HepG2 (cell line): ENCODE results near the gene CHCHD5. TPM values are rescaled to one million over a fixed set of nuclear protein-coding genes. Genes with fewer than 3 reads are reported as not detected.
"Not testable (repeated sequence)": the region's sequence is repeated elsewhere in the genome, so short reads cannot be mapped to it uniquely, and the experiment has no call there.

Source experiments
- ATAC-seq: fragments of 200-7000 bp; cut with Tn5 transposase; 3 replicates; pipeline ENCODE4 v1.9.1; 2020; ENCODE audit warnings: mild to moderate bottlenecking, moderate library complexity
- BruUV-seq: library from RNA; stranded (reverse); fragments of 400-500 nt; replicated peaks from 2 replicates; lab custom pipeline; 2021; lab: Mats Ljungman, UMichigan
- CTCF ChIA-PET: fragments of 300-600 bp; formaldehyde crosslinking; extraction: SDS; loops from one replicate; lab custom pipeline; 2021; ENCODE audit warnings: low total read pairs, inconsistent platforms, low intra/inter-chr PET ratio; lab: Yijun Ruan, JAX
- POLR2A ChIA-PET: fragments of 350-600 bp; sonication (Branson Sonifier 250); formaldehyde crosslinking; loops from one replicate; lab custom pipeline; 2020; ENCODE audit warnings: antibody characterized with exemption, inconsistent platforms; lab: Yijun Ruan, JAX
- DNase-seq: peaks from one replicate; pipeline ENCODE4 v3.0.0-alpha.2; 2015; ENCODE audit warnings: low spot score
- FAIRE-seq: peaks from 3 replicates; lab custom pipeline; 2011; peaks lifted over from hg19 to GRCh38; lab: Jason Lieb, UNC
- H2AFZ ChIP-seq: one replicate; pipeline ENCODE4 v1.6.1; 2011; ENCODE audit warnings: low read length, inconsistent platforms
- H3K27ac ChIP-seq: fragments of 300-600 bp; 3 replicates; pipeline ENCODE4 v1.8.0; 2011; ENCODE audit warnings: mixed run types, mild to moderate bottlenecking, mixed read lengths, low read length, inconsistent platforms; ENCODE audit not compliant: insufficient read depth; ENCODE audit errors: extremely low read length
- H3K27me3 ChIP-seq, 2 experiments: fragments of 200-600 bp in 1 of 2; 2 replicates in 1 of 2; 3 replicates in 1 of 2; pipeline versions ENCODE4 v1.6.0 to v1.8.0; 2011; ENCODE audit warnings: low read length in 2 of 2, mild to moderate bottlenecking in 2 of 2, moderate library complexity in 2 of 2, inconsistent platforms in 1 of 2; ENCODE audit not compliant: insufficient read depth in 2 of 2, control insufficient read depth in 1 of 2
- H3K36me3 ChIP-seq, 2 experiments: fragments of 200-600 bp in 1 of 2; replicated peaks in 1 of 2; 2 replicates in 1 of 2; 3 replicates in 1 of 2; pipeline versions ENCODE4 v1.5.1 to v1.8.0; 2011; ENCODE audit warnings: low read length in 2 of 2, inconsistent platforms in 1 of 2; ENCODE audit not compliant: insufficient read depth in 2 of 2, control insufficient read depth in 1 of 2
- H3K4me1 ChIP-seq: 2 replicates; pipeline ENCODE4 v1.5.1; 2012; ENCODE audit warnings: low read length, inconsistent platforms; ENCODE audit not compliant: insufficient read depth
- H3K4me2 ChIP-seq: 2 replicates; pipeline ENCODE4 v1.6.0; 2011; ENCODE audit warnings: low read depth, low read length, inconsistent platforms
- H3K4me3 ChIP-seq, 3 experiments: fragments of 200-600 bp in 1 of 3; sonication (generic), shearing (Covaris generic) in 1 of 3; replicated peaks in 1 of 3; 2 replicates each; pipeline ENCODE4 v1.5.1; 2011 to 2016; ENCODE audit warnings: low read length in 3 of 3, inconsistent platforms in 2 of 3, low read depth in 2 of 3, mild to moderate bottlenecking in 2 of 3, control low read depth in 1 of 3, mixed read lengths in 1 of 3; ENCODE audit not compliant: insufficient read depth in 1 of 3
- H3K79me2 ChIP-seq: one replicate; pipeline ENCODE4 v1.6.1; 2011; ENCODE audit warnings: low read length, inconsistent platforms; ENCODE audit not compliant: insufficient read depth
- H3K9ac ChIP-seq: 2 replicates; pipeline ENCODE4 v1.6.0; 2011; ENCODE audit warnings: mild to moderate bottlenecking, low read depth, low read length, inconsistent platforms; ENCODE audit not compliant: insufficient read depth
- H3K9me3 ChIP-seq: 2 replicates; pipeline ENCODE4 v1.5.1; 2012; ENCODE audit warnings: mild to moderate bottlenecking, low read length
- H4K20me1 ChIP-seq: 2 replicates; pipeline ENCODE4 v1.6.0; 2011; ENCODE audit warnings: inconsistent platforms, mild to moderate bottlenecking, low read length, moderate library complexity; ENCODE audit not compliant: insufficient read depth
- CEBPB ChIP-seq: IDR thresholded peaks from 2 replicates; pipeline ENCODE4 v1.6.1; 2011; ENCODE audit warnings: low read depth, low read length, improper control_type of control experiment, borderline replicate concordance
- FOXO1 ChIP-seq: sonication (generic); formaldehyde crosslinking; IDR thresholded peaks from 2 replicates; pipeline ENCODE4 v1.4.0; 2020; ENCODE audit warnings: missing genetic modification reagents
- ZBTB4 ChIP-seq: sonication (generic); formaldehyde crosslinking; IDR thresholded peaks from 2 replicates; pipeline ENCODE4 v1.4.0; 2020; ENCODE audit warnings: missing genetic modification reagents, mild to moderate bottlenecking, borderline replicate concordance
- WGBS: methylation state at CpG from one replicate; pipeline ENCODE4 v1.1.6; 2017; ENCODE audit warnings: low lambda C conversion rate; 5-methylcytosine and 5-hydroxymethylcytosine counted together
- in situ Hi-C: cut with HindIII; loops from 2 replicates; pipeline ENCODE4 v1.10.0; 2017; ENCODE audit warnings: low pct_unique_long_range_greater_than_20kb; ENCODE audit not compliant: extremely low pct_ligation_motif_present
- intact Hi-C: fragments of 100-400 bp; cut with micrococcal nuclease; formaldehyde crosslinking; loops from one replicate; pipeline ENCODE4 v1.10.0; 2022; ENCODE audit not compliant: unreplicated experiment
- polyA plus RNA-seq, 8 experiments: library from polyadenylated mRNA; depleted of rRNA in 3 of 8; stranded (reverse) in 7 of 8; unstranded in 1 of 8; fragments of >200 nt; fragmentation: Illumina TruSeq in 4 of 8; extraction: Trizol in 4 of 8; gene quantifications; 2 replicates each; pipeline versions ENCODE4 v1.2.1 to v1.2.3, GENCODE V29; 2011 to 2016; ENCODE audit warnings: low read depth in 4 of 8, missing spikeins in 1 of 8, mixed read lengths in 1 of 8; ENCODE audit not compliant: insufficient read depth in 1 of 8
- total RNA-seq, 5 experiments: library from RNA; depleted of rRNA; stranded (reverse); fragments of >200 nt; fragmentation: Illumina TruSeq; extraction: Trizol; gene quantifications; 2 replicates each; pipeline ENCODE4 v1.2.3, GENCODE V29; 2016; ENCODE audit warnings: low read depth in 1 of 5

CHCHD5 gene
- total and polyA plus RNA-seq, 2 of the 13 experiments (the other 11 are each of a cell fraction or from before 2014, with no cell fraction given) = 19.0 to 23.9 TPM

GRCh38 chr2:112566508-112566907, 17.9 kb upstream of the CHCHD5 start:
- H3K4me2 ChIP-seq, H2AFZ ChIP-seq, FAIRE-seq, H3K9me3 ChIP-seq, H3K4me3 ChIP-seq, DNase-seq, ATAC-seq, H3K79me2 ChIP-seq, intact Hi-C loops, in situ Hi-C loops, H3K9ac ChIP-seq, H4K20me1 ChIP-seq, H3K27me3 ChIP-seq, H3K27ac ChIP-seq, BruUV-seq, CTCF ChIA-PET, H3K4me1 ChIP-seq: not testable (repeated sequence)
- WGBS = 96% methylated on average over 5 of the region's 5 CpGs
- POLR2A ChIA-PET = interaction anchor here (1.0 kb wide), 1 partner anchor 18 kb away, joined by 4 read pairs; the partner anchor contains the start of gene CHCHD5
- peaks cover 37 to 83% of the 10 kb centered on the region in 2 experiments for H3K36me3 ChIP-seq

- CTCF ChIA-PET = no interaction called here
- 88% methylated on average over 7 of the region's 7 CpGs for WGBS
- peaks cover 54 to 95% of the 10 kb centered on the region in 2 experiments for H3K36me3 ChIP-seq
These were observed 12.4 kb upstream of the CHCHD5 start for GRCh38 chr2:112572005-112572404.

More at GRCh38 chr2:112572005-112572404, 12.4 kb upstream of the CHCHD5 start:
- Histone ChIP-seq H3K9me3 (no peaks in the 10 kb centered on the region), H3K27ac (no peak overlapping the region), H3K4me3 (no peak overlapping the region), H2AFZ (no peak overlapping the region), H3K9ac (no peak overlapping the region), H3K27me3 (no peaks in the 10 kb centered on the region), H3K79me2 (no peaks in the 10 kb centered on the region), H3K4me1 (no peaks in the 10 kb centered on the region), H3K4me2 (no peak overlapping the region), H4K20me1 (no peaks in the 10 kb centered on the region)
- FAIRE-seq (no peak), ATAC-seq (no peak), DNase-seq (no peak)
- TF ChIP-seq ZBTB4 (CRISPR knock-in tag) = no peak
- TF ChIP-seq CEBPB = peak; percentile 64; the same call in 1 of the 2 replicates
- TF ChIP-seq FOXO1 (CRISPR knock-in tag) = no peak
- no TSS peak for BruUV-seq
- POLR2A ChIA-PET = no interaction called here
- intact Hi-C loops = no loop called here
- in situ Hi-C loops = no loop called here
